CD4-positive, alpha-beta T cell treated with Interferon gamma for 1 hour (primary cell): Measurements from ENCODE around the gene LBHD1.
"Not testable (repeated sequence)": the region's sequence is repeated elsewhere in the genome, so short reads cannot be mapped to it uniquely, and the experiment has no call there.

ENCODE experiments used
- DNase-seq: peaks from one replicate; pipeline ENCODE4 v3.0.0-alpha.2; 2020

The LBHD1 gene

GRCh38 chr11:62693624-62694023 lies 21.6 kb upstream of the LBHD1 start:
- not testable (repeated sequence) for DNase-seq

- no peak for DNase-seq
Measured at GRCh38 chr11:62689421-62690183, 17.5 kb upstream of the LBHD1 start, which contains the start of gene LRRN4CL. LRRN4CL (minus strand) TSS chr11:62689530; CDS start chr11:62688508, 1,022 bp downstream.

- DNase-seq, result no peak
Measured at GRCh38 chr11:62688491-62688890, 16.4 kb upstream of the LBHD1 start.

GRCh38 chr11:62687508-62688396 lies 15.7 kb upstream of the LBHD1 start:
- no peak for DNase-seq

GRCh38 chr11:62682518-62682917 lies 10.5 kb upstream of the LBHD1 start:
- no peak for DNase-seq

GRCh38 chr11:62680825-62681240 lies 8.8 kb upstream of the LBHD1 start:
- DNase-seq, result peak; percentile 29

- peak; percentile 83 for DNase-seq
Measured at GRCh38 chr11:62678770-62679696, 7.0 kb upstream of the LBHD1 start, which contains the start of gene UBXN1. UBXN1 (minus strand) TSS chr11:62679073; CDS start chr11:62678923, 150 bp downstream.

- DNase-seq, result no peak
Measured at GRCh38 chr11:62678433-62678769, 6.3 kb upstream of the LBHD1 start.

- no peak for DNase-seq
Measured at GRCh38 chr11:62677714-62678113, 5.6 kb upstream of the LBHD1 start.

GRCh38 chr11:62677156-62677555 lies 5.1 kb upstream of the LBHD1 start:
- DNase-seq, result no peak

GRCh38 chr11:62676698-62677097 lies 4.6 kb upstream of the LBHD1 start:
- DNase-seq, result no peak

- not testable (repeated sequence) for DNase-seq
Measured at GRCh38 chr11:62675415-62675814, 3.3 kb upstream of the LBHD1 start.

- no peak for DNase-seq
Measured at GRCh38 chr11:62673196-62673525, 1.1 kb upstream of the LBHD1 start.

GRCh38 chr11:62671236-62671607 lies 845 bp downstream of the LBHD1 start:
- DNase-seq, result no peak

GRCh38 chr11:62669420-62670161 lies 2.5 kb downstream of the LBHD1 start:
- no peak for DNase-seq

GRCh38 chr11:62667460-62667859 lies 4.6 kb downstream of the LBHD1 start:
- DNase-seq, result no peak

GRCh38 chr11:62666259-62666926 lies 5.7 kb downstream of the LBHD1 start:
- DNase-seq, result no peak

- DNase-seq, result peak; percentile 58
Measured at GRCh38 chr11:62665599-62666258, 6.3 kb downstream of the LBHD1 start.

GRCh38 chr11:62665075-62665598 lies 6.9 kb downstream of the LBHD1 start, which contains the start of the genes C11orf98 and CSKMT:
C11orf98 (minus strand) TSS chr11:62665210; CDS start chr11:62665169, 41 bp downstream.
CSKMT (plus strand) TSS chr11:62665312; CDS start chr11:62665880, 568 bp downstream.
- DNase-seq, result peak; percentile 92

- DNase-seq, result peak; percentile 56
Measured at GRCh38 chr11:62664405-62665074, 7.5 kb downstream of the LBHD1 start.
